ENCODE measurements around the gene ENPP1.

DNA sequence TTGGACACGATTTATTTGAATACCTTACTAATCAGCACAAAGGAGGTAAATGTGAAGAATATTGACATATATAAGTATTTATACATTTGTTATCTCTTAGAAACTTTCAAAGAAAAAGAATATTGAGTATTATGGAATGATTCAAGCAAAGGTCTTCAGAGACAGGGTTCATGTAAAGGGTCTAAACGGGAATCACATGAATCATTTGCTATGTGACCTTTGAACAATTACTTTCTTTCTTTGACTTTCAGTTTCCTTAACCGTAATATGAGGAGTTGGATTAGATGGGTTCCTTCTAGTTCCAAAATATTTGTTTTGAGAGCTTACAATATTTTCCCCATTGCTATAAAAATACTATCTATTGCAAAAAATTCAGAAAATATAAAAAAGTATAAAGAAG lies 14.3 kb downstream of the ENPP1 start:
- TF ChIP-seq, protein P1, sequence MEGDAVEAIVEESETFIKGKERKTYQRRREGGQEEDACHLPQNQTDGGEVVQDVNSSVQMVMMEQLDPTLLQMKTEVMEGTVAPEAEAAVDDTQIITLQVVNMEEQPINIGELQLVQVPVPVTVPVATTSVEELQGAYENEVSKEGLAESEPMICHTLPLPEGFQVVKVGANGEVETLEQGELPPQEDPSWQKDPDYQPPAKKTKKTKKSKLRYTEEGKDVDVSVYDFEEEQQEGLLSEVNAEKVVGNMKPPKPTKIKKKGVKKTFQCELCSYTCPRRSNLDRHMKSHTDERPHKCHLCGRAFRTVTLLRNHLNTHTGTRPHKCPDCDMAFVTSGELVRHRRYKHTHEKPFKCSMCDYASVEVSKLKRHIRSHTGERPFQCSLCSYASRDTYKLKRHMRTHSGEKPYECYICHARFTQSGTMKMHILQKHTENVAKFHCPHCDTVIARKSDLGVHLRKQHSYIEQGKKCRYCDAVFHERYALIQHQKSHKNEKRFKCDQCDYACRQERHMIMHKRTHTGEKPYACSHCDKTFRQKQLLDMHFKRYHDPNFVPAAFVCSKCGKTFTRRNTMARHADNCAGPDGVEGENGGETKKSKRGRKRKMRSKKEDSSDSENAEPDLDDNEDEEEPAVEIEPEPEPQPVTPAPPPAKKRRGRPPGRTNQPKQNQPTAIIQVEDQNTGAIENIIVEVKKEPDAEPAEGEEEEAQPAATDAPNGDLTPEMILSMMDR (conservative IDR thresholded peaks at IDR 0.05): no peak
- TF ChIP-seq EZH2 (IDR thresholded peaks at IDR 0.05; ENCODE audit: low read depth): no peak
